HFF-Myc (cell line): ENCODE results near the gene CADPS.

Source experiments
- DNase-seq: peaks from one replicate; pipeline ENCODE4 v3.0.0-alpha.2; 2011; ENCODE audit warnings: low read depth; ENCODE audit errors: extremely low read depth
- H3K4me3 ChIP-seq: replicated peaks from 2 replicates; pipeline ENCODE4 v1.5.1; 2011; ENCODE audit warnings: low read depth, mild to moderate bottlenecking, control low read depth, low read length
- TF ChIP-seq, protein P1 (sequence below): IDR thresholded peaks from 2 replicates; pipeline ENCODE4 v1.5.1; 2012; ENCODE audit warnings: mild to moderate bottlenecking, low read depth, low read length, control low read depth; ENCODE audit errors: missing control alignments

Gene CADPS

DNA sequence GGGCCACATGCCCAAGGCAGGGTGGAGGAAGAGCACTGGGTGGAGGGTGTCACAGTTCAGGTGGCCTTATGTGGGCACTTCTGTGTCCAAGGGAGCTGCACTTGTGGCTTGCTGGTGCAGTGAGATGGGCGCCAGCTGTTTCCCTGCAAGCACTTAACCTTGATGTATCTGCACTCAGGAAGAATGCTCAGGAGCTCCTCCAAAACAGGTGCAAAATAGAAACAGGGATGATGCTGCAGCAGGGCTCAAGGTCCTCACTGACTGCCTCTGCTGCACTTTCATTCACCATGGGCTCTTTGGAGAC lies 151.3 kb downstream of the CADPS start:
- H3K4me3 ChIP-seq, result no peak overlapping the region
- no peak for DNase-seq
- TF ChIP-seq, protein P1, sequence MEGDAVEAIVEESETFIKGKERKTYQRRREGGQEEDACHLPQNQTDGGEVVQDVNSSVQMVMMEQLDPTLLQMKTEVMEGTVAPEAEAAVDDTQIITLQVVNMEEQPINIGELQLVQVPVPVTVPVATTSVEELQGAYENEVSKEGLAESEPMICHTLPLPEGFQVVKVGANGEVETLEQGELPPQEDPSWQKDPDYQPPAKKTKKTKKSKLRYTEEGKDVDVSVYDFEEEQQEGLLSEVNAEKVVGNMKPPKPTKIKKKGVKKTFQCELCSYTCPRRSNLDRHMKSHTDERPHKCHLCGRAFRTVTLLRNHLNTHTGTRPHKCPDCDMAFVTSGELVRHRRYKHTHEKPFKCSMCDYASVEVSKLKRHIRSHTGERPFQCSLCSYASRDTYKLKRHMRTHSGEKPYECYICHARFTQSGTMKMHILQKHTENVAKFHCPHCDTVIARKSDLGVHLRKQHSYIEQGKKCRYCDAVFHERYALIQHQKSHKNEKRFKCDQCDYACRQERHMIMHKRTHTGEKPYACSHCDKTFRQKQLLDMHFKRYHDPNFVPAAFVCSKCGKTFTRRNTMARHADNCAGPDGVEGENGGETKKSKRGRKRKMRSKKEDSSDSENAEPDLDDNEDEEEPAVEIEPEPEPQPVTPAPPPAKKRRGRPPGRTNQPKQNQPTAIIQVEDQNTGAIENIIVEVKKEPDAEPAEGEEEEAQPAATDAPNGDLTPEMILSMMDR, result no peak

DNA sequence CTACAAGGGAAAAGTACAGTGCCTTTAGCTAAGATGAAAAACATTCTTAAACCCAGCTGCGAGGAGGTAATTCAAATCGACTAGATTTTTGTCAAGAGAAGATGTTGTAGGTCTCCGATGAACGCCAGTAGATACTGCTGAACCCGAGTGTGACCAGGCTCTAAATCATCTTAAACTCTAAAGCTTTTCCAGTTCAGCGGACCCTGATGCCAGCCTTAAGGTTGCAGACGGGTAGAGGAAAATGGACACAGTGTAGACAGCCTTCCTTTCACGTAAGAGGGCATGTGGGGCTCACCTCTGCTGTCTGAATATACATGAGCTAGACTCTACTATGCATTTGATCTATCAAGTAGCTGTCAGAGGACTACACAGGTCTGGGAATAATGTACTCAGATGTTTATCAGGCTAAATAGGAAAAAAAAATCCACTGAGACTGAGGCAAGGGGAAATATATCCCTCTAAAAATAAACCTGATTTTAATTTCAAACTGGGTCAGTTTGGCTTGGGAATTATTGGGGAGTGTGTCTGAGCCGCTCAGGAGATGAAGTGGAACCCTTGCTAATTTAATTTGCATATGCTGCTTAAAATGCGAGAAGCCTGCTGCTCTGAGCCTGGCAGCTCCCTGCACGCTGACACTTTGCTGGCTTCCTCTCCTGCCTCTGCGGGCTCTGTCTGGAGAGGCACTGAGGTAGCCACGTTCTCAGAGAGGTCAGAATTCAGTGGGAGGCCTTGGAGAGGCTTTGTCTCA lies 151.9 kb downstream of the CADPS start:
- H3K4me3 ChIP-seq, result no peak overlapping the region
- TF ChIP-seq, protein P1, result no peak
- no peak for DNase-seq

DNA sequence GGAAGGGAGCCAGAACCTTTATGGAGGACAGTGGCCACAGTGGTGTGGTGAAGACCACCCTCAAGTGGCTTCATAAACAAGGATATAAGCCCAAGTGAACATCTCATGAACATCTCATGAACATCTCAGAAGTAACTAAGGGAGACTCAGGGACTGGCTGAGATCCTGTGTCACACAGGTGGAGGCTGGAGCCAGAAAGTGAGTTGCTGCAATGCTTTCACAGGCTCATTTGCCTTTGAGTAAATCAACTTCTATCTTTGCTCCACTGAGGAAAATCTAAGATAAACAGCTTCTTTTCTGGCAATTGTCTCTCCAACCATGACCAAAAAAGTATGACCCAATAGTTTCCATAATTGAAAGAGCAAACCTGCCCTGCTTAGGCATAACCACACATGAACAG lies 152.9 kb downstream of the CADPS start:
- H3K4me3 ChIP-seq, result no peak overlapping the region
- no peak for DNase-seq
- TF ChIP-seq, protein P1, result no peak

DNA sequence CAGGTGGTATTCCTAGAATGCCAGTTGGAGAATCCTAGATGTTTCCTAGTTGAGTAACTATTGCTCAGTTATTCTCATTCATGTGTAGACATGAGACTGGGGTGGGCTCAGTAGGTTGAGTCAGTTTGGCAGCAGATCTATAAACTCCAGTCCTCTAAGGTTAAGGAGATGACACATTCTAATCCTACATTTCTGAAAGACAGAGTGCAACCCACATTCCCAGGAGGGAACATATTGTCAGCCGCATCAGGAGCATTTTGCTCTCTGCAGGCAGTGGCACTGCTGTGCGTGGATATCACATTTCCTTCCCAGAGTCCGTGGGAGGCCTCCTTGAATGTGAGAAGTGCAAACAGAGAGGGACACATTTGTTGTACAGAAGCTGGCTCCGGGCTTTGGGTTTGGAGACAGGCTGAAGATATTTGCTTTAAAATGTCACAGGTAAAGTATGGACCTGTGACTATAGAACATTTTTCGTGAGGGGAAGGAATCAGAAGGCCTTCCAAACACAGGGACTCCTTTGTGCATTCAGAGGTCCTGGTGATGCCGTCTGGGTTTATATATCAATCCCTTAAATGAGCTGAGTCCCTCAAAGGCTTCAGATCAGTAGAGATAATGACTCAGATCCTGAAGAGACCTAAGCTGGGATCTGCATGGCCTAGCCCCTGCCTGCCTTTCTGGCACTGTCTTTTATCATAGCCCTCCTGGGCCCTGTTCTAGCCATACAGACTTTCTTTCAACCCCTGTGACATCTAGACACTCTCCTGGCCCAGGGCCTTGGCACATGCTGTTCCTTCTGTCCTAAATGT lies 156.5 kb downstream of the CADPS start:
- no peak for DNase-seq
- H3K4me3 ChIP-seq, result no peak overlapping the region
- TF ChIP-seq, protein P1, result no peak

DNA sequence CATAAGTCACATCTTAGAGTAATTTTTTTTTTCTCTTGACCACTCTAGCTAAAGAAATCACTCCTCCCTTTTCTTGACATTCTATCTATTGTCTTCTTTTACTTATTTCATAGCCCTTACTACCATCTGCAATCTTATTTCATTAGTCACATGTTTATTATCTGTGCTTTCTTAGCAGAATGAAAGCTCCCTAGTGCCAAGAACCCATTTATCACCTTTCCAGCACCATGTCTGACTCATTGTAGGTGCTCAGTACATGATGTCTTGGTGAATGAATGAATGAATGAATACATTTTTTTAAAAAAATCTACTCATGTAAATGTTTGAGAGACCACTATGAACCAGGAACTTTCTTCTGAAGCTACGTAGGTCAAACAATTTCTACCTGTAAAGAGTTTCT lies 157.2 kb downstream of the CADPS start:
- TF ChIP-seq, protein P1, result no peak
- H3K4me3 ChIP-seq, result no peak overlapping the region
- DNase-seq, result no peak

DNA sequence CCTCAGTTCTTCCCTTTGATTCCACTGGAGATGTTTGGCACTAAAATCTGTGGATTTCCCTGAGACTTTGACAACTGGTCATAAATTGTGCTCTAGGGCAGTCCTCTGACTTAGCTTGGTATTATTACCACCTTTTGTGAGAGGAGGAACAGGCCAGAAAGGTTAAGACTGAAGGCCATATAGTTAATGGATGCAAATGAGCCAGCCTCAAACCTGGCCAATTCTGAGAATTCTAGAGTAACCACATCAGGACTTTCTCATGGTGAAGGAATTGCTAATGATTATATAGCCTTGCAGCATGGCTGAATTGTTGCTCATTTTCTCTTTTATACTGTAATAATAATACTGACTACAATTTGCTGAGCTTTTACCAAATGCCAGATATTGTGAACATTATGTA lies 162.5 kb downstream of the CADPS start:
- TF ChIP-seq, protein P1, result no peak
- DNase-seq, result no peak
- H3K4me3 ChIP-seq, result no peak overlapping the region
